GM19468 (cell line): ENCODE results near the gene WASHC4.

ENCODE experiments used
- ATAC-seq: cut with Tn5 transposase; IDR thresholded peaks from one replicate; pipeline ENCODE4 v1.9.1; 2021; ENCODE audit warnings: mild to moderate bottlenecking, moderate library complexity, moderate number of reproducible peaks; ENCODE audit not compliant: unreplicated experiment; ENCODE audit errors: extremely low read depth

Gene WASHC4

GRCh38 chr12:105107494-105108371 lies at the start of gene WASHC4:
TSS of gene WASHC4 (plus strand) at chr12:105107731. CDS start at chr12:105107801, 70 bp downstream.
- ATAC-seq: peak; percentile 79

GRCh38 chr12:105060715-105061378 lies 46.7 kb upstream of the WASHC4 start:
- no peak for ATAC-seq

GRCh38 chr12:105064564-105065178 lies 42.9 kb upstream of the WASHC4 start:
- ATAC-seq: no peak

- no peak for ATAC-seq
Measured at GRCh38 chr12:105067511-105068031, 40.0 kb upstream of the WASHC4 start.

GRCh38 chr12:105069936-105070702 lies 37.4 kb upstream of the WASHC4 start:
- ATAC-seq: no peak

- ATAC-seq: no peak
Measured at GRCh38 chr12:105071981-105072380, 35.5 kb upstream of the WASHC4 start.

- no peak for ATAC-seq
Measured at GRCh38 chr12:105072888-105073488, 34.5 kb upstream of the WASHC4 start.

GRCh38 chr12:105076098-105076497 lies 31.4 kb upstream of the WASHC4 start:
- ATAC-seq: no peak

- ATAC-seq: no peak
Measured at GRCh38 chr12:105076913-105077312, 30.6 kb upstream of the WASHC4 start.

GRCh38 chr12:105077435-105077834 lies 30.1 kb upstream of the WASHC4 start:
- ATAC-seq: no peak

- ATAC-seq: no peak
Measured at GRCh38 chr12:105078712-105079570, 28.6 kb upstream of the WASHC4 start.

- ATAC-seq: no peak
Measured at GRCh38 chr12:105083031-105083430, 24.5 kb upstream of the WASHC4 start.

GRCh38 chr12:105083551-105084105 lies 23.9 kb upstream of the WASHC4 start:
- no peak for ATAC-seq

GRCh38 chr12:105084251-105085250 lies 23.0 kb upstream of the WASHC4 start, which contains the start of gene ALDH1L2:
TSS of gene ALDH1L2 (minus strand) at chr12:105084458. CDS start at chr12:105084436, 22 bp downstream.
- peak; percentile 57 for ATAC-seq

- no peak for ATAC-seq
Measured at GRCh38 chr12:105085501-105085900, 22.0 kb upstream of the WASHC4 start.

GRCh38 chr12:105089817-105090216 lies 17.7 kb upstream of the WASHC4 start:
- no peak for ATAC-seq

GRCh38 chr12:105090361-105090760 lies 17.2 kb upstream of the WASHC4 start:
- ATAC-seq: no peak
